Neural cell (in vitro differentiated cells): ENCODE data around the gene ADAMTS16. TPM values are rescaled to one million over a fixed set of nuclear protein-coding genes. Genes with fewer than 3 reads are reported as not detected.

ENCODE experiments used
- H2AFZ ChIP-seq: fragments of 200-600, 300-800 bp; sonication (generic), shearing (Covaris generic); 2 replicates; pipeline ENCODE4 v1.6.0; 2014; ENCODE audit warnings: low read depth, mild to moderate bottlenecking, antibody characterized with exemption, low read length, moderate library complexity
- H3F3A ChIP-seq: fragments of 200-600 bp; shearing (Covaris generic); 2 replicates; pipeline ENCODE4 v1.6.1; 2016; ENCODE audit warnings: mild to moderate bottlenecking, moderate library complexity, mixed read lengths, antibody characterized with exemption, low read length; ENCODE audit not compliant: insufficient read depth, poor library complexity, severe bottlenecking
- H3K27ac ChIP-seq: fragments of 200-600, 300-800 bp; sonication (generic), shearing (Covaris generic); 2 replicates; pipeline ENCODE4 v1.5.1; 2014; ENCODE audit warnings: mild to moderate bottlenecking, low read length, moderate library complexity
- H3K27me3 ChIP-seq: fragments of 300-800, 200-600 bp; sonication (generic), shearing (Covaris generic); 2 replicates; pipeline ENCODE4 v1.6.0; 2014; ENCODE audit warnings: mild to moderate bottlenecking, low read depth, low read length, moderate library complexity; ENCODE audit not compliant: insufficient read depth
- H3K36me3 ChIP-seq: fragments of 300-800, 200-600 bp; sonication (generic), shearing (Covaris generic); 2 replicates; pipeline ENCODE4 v1.5.1; 2014; ENCODE audit warnings: mild to moderate bottlenecking, antibody characterized with exemption, low read length, moderate library complexity; ENCODE audit not compliant: insufficient read depth
- H3K4me2 ChIP-seq: fragments of 300-800, 200-600 bp; sonication (generic), shearing (Covaris generic); 2 replicates; pipeline ENCODE4 v1.6.0; 2014; ENCODE audit warnings: mild to moderate bottlenecking, low read length
- H3K4me3 ChIP-seq: fragments of 300-800, 200-600 bp; sonication (generic), shearing (Covaris generic); 2 replicates; pipeline ENCODE4 v1.5.1; 2014; ENCODE audit warnings: mild to moderate bottlenecking, low read length, moderate library complexity
- H3K79me2 ChIP-seq: fragments of 200-600 bp; shearing (Covaris generic); replicated peaks from 2 replicates; pipeline ENCODE4 v1.6.0; 2014; ENCODE audit warnings: mild to moderate bottlenecking, low read length, moderate library complexity; ENCODE audit not compliant: insufficient read depth
- H3K9ac ChIP-seq: fragments of 300-800, 200-600 bp; sonication (generic), shearing (Covaris generic); 2 replicates; pipeline ENCODE4 v1.6.1; 2016; ENCODE audit warnings: mild to moderate bottlenecking, low read length, mixed read lengths
- H3K9me2 ChIP-seq: fragments of 200-600 bp; shearing (Covaris generic); 2 replicates; pipeline ENCODE4 v1.6.1; 2016; ENCODE audit warnings: mild to moderate bottlenecking, low read length, mixed read lengths; ENCODE audit not compliant: insufficient read depth
- H3K9me3 ChIP-seq: fragments of 200-600, 300-800 bp; sonication (generic), shearing (Covaris generic); 2 replicates; pipeline ENCODE4 v1.6.1; 2016; ENCODE audit warnings: mild to moderate bottlenecking, mixed run types, low read length, moderate library complexity, mixed read lengths
- H4K20me1 ChIP-seq: fragments of 200-600 bp; shearing (Covaris generic); 2 replicates; pipeline ENCODE4 v1.6.1; 2016; ENCODE audit warnings: mild to moderate bottlenecking, mixed run types; ENCODE audit not compliant: insufficient read depth
- EP300 ChIP-seq: fragments of 450-650 bp; conservative IDR thresholded peaks from 2 replicates; pipeline ENCODE4 v1.6.1; 2014; ENCODE audit warnings: antibody characterized with exemption, mild to moderate bottlenecking, moderate library complexity; ENCODE audit not compliant: poor library complexity, severe bottlenecking
- EZH2 ChIP-seq: fragments of 200-600, 300-800 bp; shearing (Covaris generic), sonication (generic); IDR thresholded peaks from 2 replicates; pipeline ENCODE4 v1.6.1; 2014; ENCODE audit warnings: antibody characterized with exemption, low read length, borderline replicate concordance, mild to moderate bottlenecking; ENCODE audit not compliant: insufficient read depth, poor library complexity, severe bottlenecking
- MXI1 ChIP-seq: fragments of 450-650 bp; conservative IDR thresholded peaks from 2 replicates; pipeline ENCODE4 v1.6.1; 2014; ENCODE audit warnings: antibody characterized with exemption, mild to moderate bottlenecking; ENCODE audit not compliant: poor library complexity, severe bottlenecking
- POLR2AphosphoS5 ChIP-seq: IDR thresholded peaks from 2 replicates; pipeline ENCODE4 v1.6.1; 2012
- RAD21 ChIP-seq: fragments of 450-650 bp; conservative IDR thresholded peaks from 2 replicates; pipeline ENCODE4 v1.6.1; 2014; ENCODE audit warnings: antibody characterized with exemption, mild to moderate bottlenecking, moderate library complexity
- SMC3 ChIP-seq: fragments of 450-650 bp; conservative IDR thresholded peaks from 2 replicates; pipeline ENCODE4 v1.6.1; 2014; ENCODE audit warnings: antibody characterized with exemption, mild to moderate bottlenecking, moderate library complexity; ENCODE audit not compliant: poor library complexity
- TAF1 ChIP-seq: IDR thresholded peaks from 2 replicates; pipeline ENCODE4 v1.6.1; 2012; ENCODE audit warnings: low read depth
- polyA plus RNA-seq: library from polyadenylated mRNA; depleted of rRNA; stranded (reverse); fragments of >200 nt; gene quantifications from 2 replicates; pipeline ENCODE4 v1.2.3, GENCODE V29; 2014
- TF ChIP-seq, protein P1 (sequence below): IDR thresholded peaks from 2 replicates; pipeline ENCODE4 v1.6.1; 2012; ENCODE audit warnings: borderline replicate concordance
- TF ChIP-seq, protein P2 (sequence below): fragments of 450-650 bp; IDR thresholded peaks from 2 replicates; pipeline ENCODE4 v1.5.1; 2014; ENCODE audit warnings: antibody characterized with exemption, mild to moderate bottlenecking, moderate library complexity; ENCODE audit not compliant: poor library complexity, severe bottlenecking

The ADAMTS16 gene
- polyA plus RNA-seq, 1 donor from 2014 or later, result 1.3 TPM

DNA sequence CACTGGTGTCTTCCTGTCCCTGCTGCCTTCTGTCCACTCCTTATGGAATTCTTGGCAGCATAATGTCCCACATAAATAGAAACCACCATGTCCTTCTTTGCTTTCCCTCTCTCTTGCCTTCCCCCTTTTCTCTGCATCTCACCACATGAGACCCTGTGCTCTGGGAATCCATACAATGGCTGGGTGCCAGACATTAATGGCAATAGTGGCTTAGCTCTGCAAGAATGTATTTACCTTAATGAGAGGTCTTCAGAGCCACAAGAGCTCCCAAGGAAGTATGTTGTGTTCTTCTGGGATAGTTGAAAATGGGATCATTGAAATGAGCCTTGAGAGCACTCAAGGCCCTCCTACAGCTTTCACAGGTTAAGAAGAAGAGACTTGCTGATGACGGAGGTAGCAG is 58.7 kb downstream of the ADAMTS16 start:
- Histone ChIP-seq H3K79me2 (no peaks in the 10 kb centered on the region), H4K20me1 (no peaks in the 10 kb centered on the region), H3F3A (no peaks in the 10 kb centered on the region), H3K9ac (no peak overlapping the region), H3K4me2 (no peak overlapping the region), H3K36me3 (no peaks in the 10 kb centered on the region), H3K27me3 (no peaks in the 10 kb centered on the region), H2AFZ (no peak overlapping the region), H3K4me3 (no peak overlapping the region), H3K9me3 (no peaks in the 10 kb centered on the region), H3K9me2 (no peaks in the 10 kb centered on the region), H3K27ac (no peak overlapping the region)
- TF ChIP-seq MXI1, result no peak
- TF ChIP-seq, protein P1, sequence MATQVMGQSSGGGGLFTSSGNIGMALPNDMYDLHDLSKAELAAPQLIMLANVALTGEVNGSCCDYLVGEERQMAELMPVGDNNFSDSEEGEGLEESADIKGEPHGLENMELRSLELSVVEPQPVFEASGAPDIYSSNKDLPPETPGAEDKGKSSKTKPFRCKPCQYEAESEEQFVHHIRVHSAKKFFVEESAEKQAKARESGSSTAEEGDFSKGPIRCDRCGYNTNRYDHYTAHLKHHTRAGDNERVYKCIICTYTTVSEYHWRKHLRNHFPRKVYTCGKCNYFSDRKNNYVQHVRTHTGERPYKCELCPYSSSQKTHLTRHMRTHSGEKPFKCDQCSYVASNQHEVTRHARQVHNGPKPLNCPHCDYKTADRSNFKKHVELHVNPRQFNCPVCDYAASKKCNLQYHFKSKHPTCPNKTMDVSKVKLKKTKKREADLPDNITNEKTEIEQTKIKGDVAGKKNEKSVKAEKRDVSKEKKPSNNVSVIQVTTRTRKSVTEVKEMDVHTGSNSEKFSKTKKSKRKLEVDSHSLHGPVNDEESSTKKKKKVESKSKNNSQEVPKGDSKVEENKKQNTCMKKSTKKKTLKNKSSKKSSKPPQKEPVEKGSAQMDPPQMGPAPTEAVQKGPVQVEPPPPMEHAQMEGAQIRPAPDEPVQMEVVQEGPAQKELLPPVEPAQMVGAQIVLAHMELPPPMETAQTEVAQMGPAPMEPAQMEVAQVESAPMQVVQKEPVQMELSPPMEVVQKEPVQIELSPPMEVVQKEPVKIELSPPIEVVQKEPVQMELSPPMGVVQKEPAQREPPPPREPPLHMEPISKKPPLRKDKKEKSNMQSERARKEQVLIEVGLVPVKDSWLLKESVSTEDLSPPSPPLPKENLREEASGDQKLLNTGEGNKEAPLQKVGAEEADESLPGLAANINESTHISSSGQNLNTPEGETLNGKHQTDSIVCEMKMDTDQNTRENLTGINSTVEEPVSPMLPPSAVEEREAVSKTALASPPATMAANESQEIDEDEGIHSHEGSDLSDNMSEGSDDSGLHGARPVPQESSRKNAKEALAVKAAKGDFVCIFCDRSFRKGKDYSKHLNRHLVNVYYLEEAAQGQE, result no peak
- TF ChIP-seq, protein P2, sequence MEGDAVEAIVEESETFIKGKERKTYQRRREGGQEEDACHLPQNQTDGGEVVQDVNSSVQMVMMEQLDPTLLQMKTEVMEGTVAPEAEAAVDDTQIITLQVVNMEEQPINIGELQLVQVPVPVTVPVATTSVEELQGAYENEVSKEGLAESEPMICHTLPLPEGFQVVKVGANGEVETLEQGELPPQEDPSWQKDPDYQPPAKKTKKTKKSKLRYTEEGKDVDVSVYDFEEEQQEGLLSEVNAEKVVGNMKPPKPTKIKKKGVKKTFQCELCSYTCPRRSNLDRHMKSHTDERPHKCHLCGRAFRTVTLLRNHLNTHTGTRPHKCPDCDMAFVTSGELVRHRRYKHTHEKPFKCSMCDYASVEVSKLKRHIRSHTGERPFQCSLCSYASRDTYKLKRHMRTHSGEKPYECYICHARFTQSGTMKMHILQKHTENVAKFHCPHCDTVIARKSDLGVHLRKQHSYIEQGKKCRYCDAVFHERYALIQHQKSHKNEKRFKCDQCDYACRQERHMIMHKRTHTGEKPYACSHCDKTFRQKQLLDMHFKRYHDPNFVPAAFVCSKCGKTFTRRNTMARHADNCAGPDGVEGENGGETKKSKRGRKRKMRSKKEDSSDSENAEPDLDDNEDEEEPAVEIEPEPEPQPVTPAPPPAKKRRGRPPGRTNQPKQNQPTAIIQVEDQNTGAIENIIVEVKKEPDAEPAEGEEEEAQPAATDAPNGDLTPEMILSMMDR, result no peak
- no peak for TF ChIP-seq EP300
- no peak for TF ChIP-seq POLR2AphosphoS5
- TF ChIP-seq SMC3, result no peak
- no peak for TF ChIP-seq EZH2
- no peak for TF ChIP-seq RAD21
- TF ChIP-seq TAF1, result no peak

DNA sequence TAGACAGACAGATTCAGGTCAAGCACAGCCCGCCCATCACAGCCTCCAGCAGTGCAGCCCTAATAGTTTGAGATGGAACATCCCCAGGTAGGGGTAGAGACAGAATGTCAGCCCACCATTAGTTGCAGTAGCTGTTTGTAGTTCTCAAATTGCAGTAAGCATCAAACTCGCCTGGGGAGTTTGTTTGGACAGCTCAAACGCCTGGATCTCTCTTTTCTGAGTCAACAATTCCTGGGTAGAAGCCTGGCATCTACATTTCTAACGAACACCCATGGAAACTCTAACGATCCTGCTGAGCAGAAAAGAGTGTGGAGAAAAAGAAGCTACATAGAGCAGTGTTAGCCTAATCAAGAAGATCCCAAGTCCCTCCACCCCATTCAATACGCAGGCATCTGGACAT is 59.4 kb downstream of the ADAMTS16 start:
- Histone ChIP-seq H3K4me3 (no peak overlapping the region), H3K27me3 (no peaks in the 10 kb centered on the region), H3K9me3 (no peaks in the 10 kb centered on the region), H3F3A (no peaks in the 10 kb centered on the region), H2AFZ (no peak overlapping the region), H3K36me3 (no peaks in the 10 kb centered on the region), H3K9me2 (no peaks in the 10 kb centered on the region), H3K79me2 (no peaks in the 10 kb centered on the region), H4K20me1 (no peaks in the 10 kb centered on the region), H3K9ac (no peak overlapping the region), H3K27ac (no peak overlapping the region), H3K4me2 (no peak overlapping the region)
- TF ChIP-seq, protein P1, result no peak
- TF ChIP-seq MXI1 (no peak), POLR2AphosphoS5 (no peak), TAF1 (no peak), EP300 (no peak), SMC3 (no peak), RAD21 (no peak), EZH2 (no peak)
- TF ChIP-seq, protein P2, result no peak
